Measurements from ENCODE around the gene ADAM12. TPM values are rescaled to one million over a fixed set of nuclear protein-coding genes. Genes with fewer than 3 reads are reported as not detected.

The ADAM12 gene
- total and polyA plus RNA-seq, 12 donors: 0.08 to 3.9 (median 0.53) TPM

GRCh38 chr10:126223512-126224067 is 164.7 kb downstream of the ADAM12 start:
- Histone ChIP-seq H3K4me1 (replicated peaks in 1 of 2) (peaks cover 0 to 6% of the 10 kb centered on the region in 2 donors), H3K36me3 (replicated peaks in 1 of 2) (no peaks in the 10 kb centered on the region), H3K9me3 (replicated peaks in 1 of 3) (no peaks in the 10 kb centered on the region), H3K27ac (no peak overlapping the region), H3K4me3 (no peak overlapping the region), H3K27me3 (no peaks in the 10 kb centered on the region)
- no peak for DNase-seq
- no peak for TF ChIP-seq POLR2A (IDR thresholded peaks at IDR 0.05)
- TF ChIP-seq CTCF (IDR thresholded peaks at IDR 0.05): no peak
- intact Hi-C loops (cut with DNase I): no loop called here
- 87 to 91% (median 89%) methylated on average over 10 of the region's 10 CpGs for WGBS, 4 donors

GRCh38 chr10:126222736-126223511 is 165.4 kb downstream of the ADAM12 start:
- H3K27me3 ChIP-seq: no peaks in the 10 kb centered on the region
- intact Hi-C loops (cut with DNase I): no loop called here
- TF ChIP-seq POLR2A (IDR thresholded peaks at IDR 0.05) (no peak), CTCF (IDR thresholded peaks at IDR 0.05) (no peak)
- no peak for DNase-seq
- no peak overlapping the region for H3K27ac ChIP-seq
- peaks cover 0 to 6% of the 10 kb centered on the region in 2 donors for H3K4me1 ChIP-seq (replicated peaks in 1 of 2)
- H3K9me3 ChIP-seq (replicated peaks in 1 of 3): no peaks in the 10 kb centered on the region
- no peaks in the 10 kb centered on the region for H3K36me3 ChIP-seq (replicated peaks in 1 of 2)
- 46 to 51% (median 49%) methylated on average over 4 of the region's 4 CpGs for WGBS, 4 donors
- no peak overlapping the region for H3K4me3 ChIP-seq

- DNase-seq: no peak
- Histone ChIP-seq H3K36me3 (replicated peaks in 1 of 2) (no peaks in the 10 kb centered on the region), H3K27me3 (no peaks in the 10 kb centered on the region), H3K27ac (no peak overlapping the region), H3K9me3 (replicated peaks in 1 of 3) (no peaks in the 10 kb centered on the region), H3K4me1 (replicated peaks in 1 of 2) (peaks cover 0 to 6% of the 10 kb centered on the region in 2 donors), H3K4me3 (no peak overlapping the region)
- WGBS, 4 donors: 81 to 93% (median 87%) methylated on average over 4 to 5 of the region's 5 CpGs
- intact Hi-C loops (cut with DNase I): no loop called here
- TF ChIP-seq CTCF (IDR thresholded peaks at IDR 0.05): no peak
- no peak for TF ChIP-seq POLR2A (IDR thresholded peaks at IDR 0.05)
Measured at GRCh38 chr10:126221874-126222273, 166.4 kb downstream of the ADAM12 start.

GRCh38 chr10:126218778-126219649 is 169.3 kb downstream of the ADAM12 start:
- Histone ChIP-seq H3K4me3 (no peak overlapping the region), H3K27me3 (no peaks in the 10 kb centered on the region), H3K9me3 (replicated peaks in 1 of 3) (no peaks in the 10 kb centered on the region), H3K27ac (no peak overlapping the region), H3K4me1 (replicated peaks in 1 of 2) (peaks cover 0 to 6% of the 10 kb centered on the region in 2 donors), H3K36me3 (replicated peaks in 1 of 2) (no peaks in the 10 kb centered on the region)
- intact Hi-C loops (cut with DNase I): no loop called here
- TF ChIP-seq CTCF (IDR thresholded peaks at IDR 0.05) (no peak), POLR2A (IDR thresholded peaks at IDR 0.05) (no peak)
- WGBS, 4 donors: 82 to 84% (median 83%) methylated on average over 13 of the region's 13 CpGs
- DNase-seq: no peak

All from adrenal gland (tissue), 12 donors.